ENCODE results near the gene RAB17.
A peak's percentile ranks its signal among the peaks of the same experiment; 100 is the strongest.

The RAB17 gene

GRCh38 chr2:237591141-237591881 is 777 bp upstream of the RAB17 start:
- FAIRE-seq (no peak), DNase-seq (ENCODE audit: insufficient read length, low spot score) (no peak)
- TF ChIP-seq CTCF (IDR thresholded peaks at IDR 0.05; ENCODE audit: insufficient read depth, missing control alignments), result no peak

- no peak for DNase-seq (ENCODE audit: insufficient read length, low spot score)
- FAIRE-seq, result no peak
- no peak for TF ChIP-seq CTCF (IDR thresholded peaks at IDR 0.05; ENCODE audit: insufficient read depth, missing control alignments)
Observed at GRCh38 chr2:237588044-237588696, 2.4 kb downstream of the RAB17 start.

- no peak for TF ChIP-seq CTCF (IDR thresholded peaks at IDR 0.05; ENCODE audit: insufficient read depth, missing control alignments)
- FAIRE-seq, result no peak
- no peak for DNase-seq (ENCODE audit: insufficient read length, low spot score)
Observed at GRCh38 chr2:237585590-237586221, 4.8 kb downstream of the RAB17 start.

GRCh38 chr2:237583385-237584295 is 6.9 kb downstream of the RAB17 start:
- no peak for TF ChIP-seq CTCF (IDR thresholded peaks at IDR 0.05; ENCODE audit: insufficient read depth, missing control alignments)
- FAIRE-seq (no peak), DNase-seq (ENCODE audit: insufficient read length, low spot score) (no peak)

GRCh38 chr2:237581751-237582746 is 8.5 kb downstream of the RAB17 start:
- peak; percentile 81 for TF ChIP-seq CTCF (IDR thresholded peaks at IDR 0.05; ENCODE audit: insufficient read depth, missing control alignments)
- FAIRE-seq, result no peak
- DNase-seq (ENCODE audit: insufficient read length, low spot score), result no peak

GRCh38 chr2:237581326-237581725 is 9.2 kb downstream of the RAB17 start:
- DNase-seq (ENCODE audit: insufficient read length, low spot score), result no peak
- TF ChIP-seq CTCF (IDR thresholded peaks at IDR 0.05; ENCODE audit: insufficient read depth, missing control alignments), result no peak
- no peak for FAIRE-seq

Data from D721Med (cell line).